ENCODE results near the gene DOK3.

GRCh38 chr5:177472460-177473442 is 36.9 kb downstream of the DOK3 start:
- TF ChIP-seq CTCF (optimal IDR thresholded peaks at IDR 0.05 in 1 of 3, IDR thresholded peaks at IDR 0.05 in 1 of 3, conservative IDR thresholded peaks at IDR 0.05 in 1 of 3; ENCODE audit: extremely low read depth in 1 of 3, insufficient read depth in 2 of 3, low read length in 3 of 3): no peak
- TF ChIP-seq EZH2 (IDR thresholded peaks at IDR 0.05; ENCODE audit: low read length): no peak
